GM21360 (cell line): ENCODE results near the gene PRKCB.
"Not testable (repeated sequence)": the region's sequence is repeated elsewhere in the genome, so short reads cannot be mapped to it uniquely, and the experiment has no call there.

Experiments
- ATAC-seq: cut with Tn5 transposase; IDR thresholded peaks from one replicate; pipeline ENCODE4 v1.9.1; 2021; ENCODE audit warnings: mild to moderate bottlenecking, moderate library complexity; ENCODE audit not compliant: unreplicated experiment

Gene PRKCB

DNA sequence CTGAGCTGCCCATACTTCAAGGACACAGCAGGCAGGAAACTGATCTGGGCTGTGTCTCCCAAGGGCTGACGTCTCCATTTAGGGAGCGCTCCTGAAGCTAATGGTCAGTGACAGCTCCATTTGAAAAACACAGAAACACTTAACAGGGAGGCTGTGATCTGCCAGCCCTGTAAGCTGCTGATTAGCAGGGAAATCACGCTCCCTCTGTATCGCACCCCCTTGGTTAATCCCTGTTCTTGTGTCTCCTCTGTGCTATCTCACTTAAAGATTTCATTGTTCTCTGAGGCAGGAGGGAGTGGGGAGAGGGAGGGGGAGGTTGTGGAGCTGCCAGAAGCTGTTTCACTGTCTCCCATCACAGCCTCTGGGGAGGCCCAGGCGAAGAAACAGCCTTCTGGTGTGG, 372.9 kb downstream of the PRKCB start:
- no peak for ATAC-seq

- no peak for ATAC-seq
Measured at GRCh38 chr16:24214992-24215391, 379.2 kb downstream of the PRKCB start.

DNA sequence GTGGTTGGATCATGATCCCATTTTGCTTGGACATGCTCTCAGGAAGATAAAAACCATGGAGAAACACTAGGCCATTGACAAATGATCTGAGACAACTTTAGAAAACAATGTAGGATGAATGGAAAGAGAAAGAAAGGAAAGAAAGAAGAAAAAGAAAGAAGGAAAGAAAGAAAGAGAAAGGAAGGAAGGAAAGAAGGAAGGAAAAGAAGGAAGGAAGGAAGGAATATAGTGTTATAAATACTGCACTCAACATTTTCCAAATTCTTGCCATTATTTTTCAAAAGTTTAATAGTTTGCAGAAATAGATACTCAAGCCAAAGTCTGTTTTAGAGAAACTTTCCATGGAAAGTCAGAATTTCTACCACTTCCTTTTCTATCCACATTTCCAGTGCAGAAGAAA, 381.2 kb downstream of the PRKCB start:
- no peak for ATAC-seq

GRCh38 chr16:24217461-24217860, 381.7 kb downstream of the PRKCB start:
- ATAC-seq = no peak

GRCh38 chr16:24218299-24218698, 382.5 kb downstream of the PRKCB start:
- no peak for ATAC-seq

GRCh38 chr16:24221219-24221618, 385.4 kb downstream of the PRKCB start:
- no peak for ATAC-seq

GRCh38 chr16:24228514-24228913, 392.7 kb downstream of the PRKCB start:
- ATAC-seq = no peak

GRCh38 chr16:24232936-24233335, 397.2 kb downstream of the PRKCB start:
- ATAC-seq = no peak

DNA sequence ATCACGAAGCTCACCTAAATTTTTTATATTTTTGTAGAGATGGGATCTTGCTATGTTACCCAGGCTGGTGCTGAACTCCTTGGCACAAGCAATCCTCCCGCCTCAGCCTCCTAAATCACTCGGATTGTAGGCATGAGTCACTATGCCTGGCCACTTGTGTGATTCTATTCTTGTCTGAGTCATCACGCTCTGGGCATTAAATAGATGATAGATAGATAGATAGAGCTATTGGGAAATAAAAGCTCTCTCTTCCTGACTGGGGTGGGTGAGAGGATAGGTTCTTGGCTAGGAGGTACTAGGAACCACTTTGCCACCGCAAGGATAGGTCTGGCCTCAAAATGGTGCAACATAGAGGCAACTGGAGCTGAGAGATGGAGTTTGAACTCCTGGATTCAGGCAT, 399.0 kb downstream of the PRKCB start:
- ATAC-seq = no peak

DNA sequence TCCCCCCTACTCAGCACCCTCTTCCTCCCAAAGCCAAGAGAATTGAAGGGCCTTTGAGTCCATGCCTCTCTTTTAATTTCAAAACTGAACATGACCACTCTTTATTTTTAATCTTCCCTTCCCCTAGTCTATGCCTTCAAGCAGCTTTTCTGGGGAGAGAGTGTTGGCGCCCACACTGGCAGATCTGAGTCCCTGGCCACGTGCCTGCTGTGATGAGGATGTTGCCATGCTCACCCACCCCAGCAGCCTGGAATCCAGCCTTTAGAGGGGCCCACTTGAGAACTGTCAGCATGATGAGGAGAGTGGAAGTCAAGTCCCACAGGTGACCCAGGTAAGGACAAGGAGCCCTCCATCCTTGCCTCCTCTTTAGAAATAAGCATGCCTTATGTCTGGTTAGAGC, 400.0 kb downstream of the PRKCB start:
- no peak for ATAC-seq

DNA sequence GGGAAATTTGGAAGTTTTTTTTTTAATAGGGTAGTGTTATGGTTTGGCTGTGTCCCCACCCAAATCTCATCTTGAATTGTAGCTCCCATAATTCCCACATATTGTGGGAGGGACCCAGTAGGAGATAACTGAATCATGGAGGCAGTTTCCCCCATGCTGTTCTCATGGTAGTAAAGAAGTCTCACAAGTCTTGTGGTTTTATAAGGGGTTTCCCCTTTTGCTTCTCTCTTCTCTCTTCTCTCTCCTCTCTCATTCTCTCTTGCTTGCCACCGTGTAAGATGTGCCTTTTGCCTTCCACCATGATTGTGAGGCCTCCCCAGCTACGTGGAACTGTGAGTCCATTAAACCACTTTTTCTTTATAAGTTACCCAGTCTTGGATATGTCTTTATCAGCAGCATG, 403.1 kb downstream of the PRKCB start:
- ATAC-seq = not testable (repeated sequence)

GRCh38 chr16:24246911-24247607, 411.3 kb downstream of the PRKCB start:
- ATAC-seq = no peak

GRCh38 chr16:24253192-24253591, 417.4 kb downstream of the PRKCB start:
- no peak for ATAC-seq

DNA sequence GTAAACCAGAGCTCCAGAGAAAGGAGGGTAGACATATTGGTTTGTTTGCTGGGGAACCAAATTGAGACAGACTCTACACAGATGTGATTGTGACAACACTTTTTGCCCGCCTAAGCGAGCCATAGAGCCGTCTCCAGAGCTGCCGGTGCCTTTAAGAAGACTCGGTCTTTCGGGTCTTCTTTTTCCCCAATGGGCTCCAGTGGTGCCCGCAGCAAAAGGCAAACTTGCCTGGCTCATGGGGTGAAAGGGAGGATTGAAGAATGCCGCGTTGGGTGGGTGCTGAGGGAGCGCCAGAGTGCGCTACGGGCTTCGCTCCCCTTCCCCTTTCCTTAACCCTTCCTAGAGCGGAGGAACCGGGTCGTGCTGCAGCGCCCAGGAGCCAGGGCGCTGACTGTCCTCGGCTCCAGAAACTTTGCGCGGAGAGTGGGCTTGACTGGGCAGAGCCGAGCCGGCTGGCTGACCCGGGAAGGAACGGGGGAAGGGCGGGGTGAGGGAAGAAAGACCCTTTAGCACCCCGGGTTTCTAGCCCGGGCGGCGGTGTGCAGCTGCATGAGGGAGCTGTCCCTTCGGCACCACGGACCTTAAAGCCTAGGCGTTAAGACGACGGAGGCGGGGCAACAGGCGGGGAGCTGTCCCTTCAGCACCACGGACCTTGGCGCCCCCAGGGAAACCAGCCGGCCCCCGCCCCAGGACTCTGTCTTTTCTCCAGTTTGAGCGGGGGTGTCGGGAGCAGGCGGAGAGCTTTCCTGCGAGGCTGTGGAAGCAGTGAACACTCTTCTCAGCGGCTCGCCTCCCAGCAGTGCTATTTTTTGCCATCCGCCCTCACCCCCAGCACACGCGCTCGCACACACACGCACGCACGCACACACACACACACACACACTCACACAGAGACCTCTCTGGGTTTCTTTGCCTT, 419.9 kb downstream of the PRKCB start, which contains the start of gene CACNG3:
CACNG3 (plus strand) TSS at position 880 of the 916 bp plus-strand sequence. CDS start 420 bp downstream, outside the sequence.
- ATAC-seq = no peak

DNA sequence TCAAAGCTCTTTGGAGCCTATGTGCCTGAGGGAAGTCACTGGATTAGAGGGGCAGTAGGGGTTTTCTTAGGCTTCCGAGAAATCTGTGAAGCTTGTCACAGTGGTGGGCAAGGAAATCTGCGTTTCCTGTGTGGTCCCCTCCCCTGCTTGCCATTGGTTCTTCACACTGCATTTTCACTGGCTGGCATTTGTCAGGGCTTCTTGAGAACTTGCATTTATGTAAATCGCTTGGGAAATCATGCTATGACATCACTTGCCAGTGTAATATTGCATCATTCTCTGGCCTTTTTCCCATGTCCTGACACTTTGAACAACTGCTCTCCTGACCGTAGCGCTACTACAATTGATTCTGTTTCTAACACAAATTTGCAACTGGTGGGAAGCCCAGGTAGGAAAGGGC, 422.2 kb downstream of the PRKCB start:
- ATAC-seq = no peak

- no peak for ATAC-seq
Measured at GRCh38 chr16:24258791-24259190, 423.0 kb downstream of the PRKCB start.

- no peak for ATAC-seq
Measured at GRCh38 chr16:24262816-24263215, 427.0 kb downstream of the PRKCB start.
